Tongue (tissue), 1 donor: Measurements from ENCODE around the gene FOLR2. TPM values are rescaled to one million over a fixed set of nuclear protein-coding genes. Genes with fewer than 3 reads are reported as not detected.

Source experiments
- total RNA-seq: library from RNA; depleted of rRNA; stranded (reverse); fragments of >200 nt; gene quantifications from one replicate; pipeline ENCODE4 v1.2.3, GENCODE V29; 2014

Gene FOLR2
- total RNA-seq, 1 donor from 2014 or later: 5.6 TPM

Other genes with a start within 250 kb of the FOLR2 start
- 4.8 TPM for gene IL18BP, start 217.9 kb upstream of the FOLR2 start, total RNA-seq
- 260 TPM for gene NUMA1, start 136.3 kb upstream of the FOLR2 start, total RNA-seq
- gene LRRC51, start 135.9 kb upstream of the FOLR2 start, total RNA-seq: 8.8 TPM
- gene LAMTOR1, start 113.5 kb upstream of the FOLR2 start, total RNA-seq: 40.7 TPM
- not detected for gene TOMT, start 110.9 kb upstream of the FOLR2 start, total RNA-seq
- 13.5 TPM for gene ANAPC15, start 104.1 kb upstream of the FOLR2 start, total RNA-seq
- gene FOLR3, start 81.1 kb upstream of the FOLR2 start, total RNA-seq: not detected
- gene FOLR1, start 24.7 kb upstream of the FOLR2 start, total RNA-seq: 1.6 TPM
- 77.6 TPM for gene INPPL1, start 8.0 kb downstream of the FOLR2 start, total RNA-seq
- gene PHOX2A, start 27.4 kb downstream of the FOLR2 start, total RNA-seq: not detected
- 39.0 TPM for gene CLPB, start 217.7 kb downstream of the FOLR2 start, total RNA-seq